ENCODE data around the gene COPS8.

Gene COPS8

DNA sequence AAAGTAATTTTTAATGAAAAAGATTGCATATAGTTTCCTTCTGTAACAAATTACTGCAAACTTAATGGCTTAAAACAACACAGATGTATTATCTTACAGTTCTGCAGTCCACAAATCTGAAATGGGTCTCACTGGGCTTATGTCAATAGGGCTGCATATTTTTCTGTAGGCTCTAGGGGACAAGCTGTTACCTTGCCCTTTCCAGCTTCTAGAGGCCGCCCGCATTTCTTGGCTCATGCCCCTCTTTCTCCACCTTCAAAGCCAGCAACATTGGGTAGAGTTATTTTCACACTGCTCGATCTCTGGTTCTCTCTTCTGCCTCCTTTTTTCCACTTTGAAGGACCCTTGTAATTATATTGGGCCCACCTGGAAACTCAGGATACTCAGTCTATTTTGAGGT lies 16.7 kb downstream of the COPS8 start:
- no peak for DNase-seq

DNA sequence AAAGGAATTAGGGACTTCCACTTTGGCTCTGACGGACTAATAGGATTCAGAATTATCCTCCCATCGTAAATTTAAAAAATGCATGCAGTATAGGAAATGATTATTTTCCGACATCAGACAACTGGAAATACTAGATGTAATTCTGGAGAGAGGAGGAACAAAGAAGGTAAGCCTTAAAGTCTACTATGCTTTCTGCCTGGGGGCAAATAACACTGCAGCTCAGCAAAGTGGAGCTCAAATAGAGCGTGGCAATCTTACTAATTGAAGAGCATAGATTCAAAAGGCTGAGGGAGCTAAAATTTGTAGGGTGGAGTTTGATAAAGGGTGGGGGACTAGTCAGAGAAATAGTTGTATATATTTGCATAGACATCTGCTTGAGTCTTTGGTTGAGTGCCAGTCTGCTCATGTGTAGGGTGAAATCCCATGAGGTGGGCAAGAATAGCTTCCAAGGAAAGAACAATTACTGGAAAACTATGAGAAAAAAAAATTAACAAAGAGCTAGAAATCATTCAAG lies 23.8 kb downstream of the COPS8 start:
- DNase-seq = no peak

DNA sequence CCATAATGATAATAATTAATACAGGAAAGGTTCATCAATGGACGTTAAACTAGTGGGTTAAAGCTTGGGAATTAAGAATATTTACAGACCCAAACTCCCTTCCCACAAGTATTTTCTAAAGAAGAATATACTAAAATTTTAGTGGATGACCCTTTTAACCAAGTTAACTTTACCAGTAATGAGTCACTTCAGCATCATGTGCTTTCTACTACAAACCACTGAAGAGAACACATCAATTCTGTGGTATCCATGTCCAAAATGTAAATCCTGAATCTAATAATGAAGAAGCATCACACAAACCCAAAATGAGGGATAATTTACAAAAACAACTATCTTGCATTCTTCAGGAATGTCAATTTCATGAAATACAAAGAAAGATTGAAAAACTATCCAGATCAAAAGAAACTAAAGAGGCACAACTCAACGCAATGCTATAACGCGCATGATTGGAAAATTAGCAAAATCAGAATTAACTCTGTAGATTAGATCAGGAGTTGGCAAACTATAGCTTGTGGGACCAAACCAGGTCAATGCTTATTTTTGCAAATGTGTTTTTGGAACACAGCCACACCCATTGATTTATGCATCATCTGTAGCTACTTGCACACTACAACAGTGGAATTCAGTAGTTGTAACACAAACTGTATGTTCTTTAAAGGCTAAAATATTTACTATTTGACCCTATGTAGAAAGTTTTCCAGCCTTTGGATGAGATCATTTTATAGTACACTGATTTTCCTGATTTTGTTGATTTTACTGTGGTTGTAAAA lies 27.5 kb downstream of the COPS8 start:
- DNase-seq = no peak

DNA sequence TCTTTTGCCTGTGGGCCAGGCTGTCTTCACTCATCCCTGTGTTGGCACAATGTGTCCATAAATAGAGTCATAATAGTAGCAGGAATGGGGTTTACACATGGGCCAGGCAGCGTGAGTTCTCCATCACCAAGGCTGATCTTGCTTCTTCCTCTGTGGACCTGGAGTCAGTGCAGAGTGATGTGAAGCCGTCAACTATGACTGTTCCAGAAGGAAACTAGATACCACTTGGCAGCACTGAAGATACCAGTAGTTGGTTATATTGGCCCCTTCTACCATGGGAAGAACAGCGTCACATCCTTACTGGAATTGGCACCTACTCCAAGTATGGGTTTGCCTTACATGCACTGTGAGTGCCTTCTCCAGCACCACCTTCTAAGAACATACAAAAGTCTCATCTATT lies 30.2 kb downstream of the COPS8 start:
- no peak for DNase-seq

DNA sequence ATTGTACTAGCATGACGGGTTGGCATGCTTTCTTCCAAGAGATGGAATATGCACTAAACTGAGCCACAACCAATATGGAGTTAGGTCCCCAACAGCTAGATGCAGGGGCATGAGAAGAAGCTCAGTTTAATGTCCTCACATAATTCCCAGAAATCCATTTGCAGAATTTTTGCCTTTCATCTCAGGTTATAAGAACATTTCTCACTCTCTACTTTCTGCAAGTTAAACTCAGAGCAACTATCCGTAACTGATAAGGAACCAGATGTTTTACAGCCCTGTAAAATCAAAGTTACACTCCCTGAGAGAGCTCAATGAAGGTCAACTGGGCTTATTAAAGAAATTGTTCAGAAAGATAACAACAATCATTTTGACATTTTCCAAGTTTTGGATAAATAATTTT lies 30.7 kb downstream of the COPS8 start:
- no peak for DNase-seq

DNA sequence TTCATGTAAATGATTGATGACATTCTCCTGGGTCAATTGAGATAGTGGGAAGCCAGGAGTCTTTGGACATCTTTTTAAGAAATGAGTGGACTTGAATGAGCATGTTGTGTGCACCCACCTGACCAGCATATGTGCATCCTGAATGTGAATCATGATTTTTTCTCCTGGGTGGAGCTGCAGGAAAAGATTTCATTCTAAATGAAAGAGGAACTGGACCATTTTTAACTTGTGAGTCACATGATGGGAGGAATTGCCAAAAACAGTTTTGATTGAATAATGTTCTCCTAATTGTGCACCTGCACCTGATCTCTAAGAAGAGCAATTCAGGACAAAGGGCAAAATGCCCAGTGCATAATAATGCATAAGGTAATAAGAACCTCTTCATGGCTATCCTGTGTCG lies 32.3 kb downstream of the COPS8 start:
- DNase-seq = no peak

DNA sequence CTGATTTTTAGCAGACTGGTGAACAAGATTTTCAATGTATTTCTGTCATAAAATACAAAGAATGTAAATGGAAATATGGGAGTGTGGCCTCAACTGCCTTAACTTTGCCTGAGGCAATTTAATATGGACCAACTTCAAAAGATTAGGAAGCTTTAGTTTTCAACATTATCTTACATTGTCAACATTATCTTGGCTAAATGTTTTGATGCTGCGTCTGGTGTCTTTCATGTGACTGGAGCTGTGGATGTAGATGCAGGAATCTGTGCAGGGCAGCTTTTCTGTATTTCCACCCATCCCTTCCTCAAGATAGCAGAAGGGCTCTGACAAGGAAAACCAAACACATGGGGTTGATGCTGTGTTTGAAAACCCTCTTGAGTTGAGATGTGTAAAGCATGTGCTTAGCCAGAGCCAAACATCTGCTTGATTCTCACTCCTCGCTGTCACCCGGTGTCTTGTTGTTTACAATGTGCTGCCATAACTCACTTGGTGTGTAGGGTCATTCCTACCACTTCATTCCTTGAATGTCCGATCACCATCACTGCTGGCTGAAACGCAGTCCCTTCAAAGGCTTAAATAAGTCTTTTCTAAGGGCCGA lies 33.0 kb downstream of the COPS8 start:
- no peak for DNase-seq

DNA sequence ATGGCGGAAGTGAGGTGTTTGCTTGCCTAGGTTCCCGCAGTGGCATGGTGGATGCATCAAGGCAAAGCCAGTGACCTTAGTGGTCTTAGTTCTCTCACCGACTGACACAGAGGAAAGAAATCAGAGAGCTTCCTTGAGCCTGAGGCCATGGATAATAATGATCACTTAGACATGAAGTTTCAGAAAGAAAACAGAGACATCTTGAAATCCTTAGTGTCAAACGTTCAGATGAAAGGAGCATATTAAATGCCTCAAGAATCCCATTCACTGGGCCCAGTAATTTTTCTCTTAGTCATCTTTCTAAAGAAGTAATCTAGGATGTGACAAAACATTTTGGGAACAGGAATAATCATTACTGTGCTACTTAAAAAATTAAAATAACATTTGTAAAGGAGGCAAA lies 35.2 kb downstream of the COPS8 start:
- no peak for DNase-seq

DNA sequence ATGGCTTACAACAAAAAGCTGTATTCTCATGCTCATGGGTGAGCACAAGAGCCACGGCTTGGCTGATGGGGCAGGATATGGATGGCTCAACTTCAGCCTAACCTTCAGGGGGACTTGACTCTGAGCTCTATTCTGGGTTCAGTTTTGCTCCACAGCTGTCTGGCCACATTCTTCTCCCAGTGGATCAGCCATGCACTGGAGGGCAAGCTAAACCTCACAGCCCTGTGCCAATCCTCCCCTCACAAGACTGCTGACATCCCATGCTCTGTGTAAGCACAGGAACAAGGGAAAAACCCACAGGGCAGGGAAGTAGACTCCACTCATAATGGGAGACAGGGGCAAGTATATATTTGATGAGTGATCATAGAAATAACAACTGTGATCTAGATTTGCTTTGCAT lies 35.6 kb downstream of the COPS8 start:
- DNase-seq = no peak

DNA sequence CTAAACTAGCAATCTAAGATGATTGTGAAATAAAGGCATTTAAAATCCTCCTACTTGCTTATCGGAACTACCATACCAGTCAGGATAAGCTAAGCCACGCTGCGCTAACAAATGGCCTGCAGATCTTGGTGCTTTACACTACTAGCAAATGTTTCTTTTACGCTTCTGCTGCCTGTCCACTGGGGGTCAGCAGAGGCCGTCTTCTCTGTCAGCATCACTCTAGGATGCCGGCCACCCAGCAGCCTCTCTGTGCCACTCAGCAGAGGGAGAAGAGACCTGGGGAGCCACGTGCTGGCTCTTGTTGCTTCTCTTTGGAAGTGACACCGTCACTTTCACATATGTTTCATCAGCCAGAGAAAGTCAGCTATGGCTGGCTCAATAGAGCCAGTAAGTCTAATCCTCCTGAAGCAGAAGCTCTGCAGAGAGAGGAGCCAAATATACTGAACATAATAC lies 36.6 kb downstream of the COPS8 start:
- no peak for DNase-seq

DNA sequence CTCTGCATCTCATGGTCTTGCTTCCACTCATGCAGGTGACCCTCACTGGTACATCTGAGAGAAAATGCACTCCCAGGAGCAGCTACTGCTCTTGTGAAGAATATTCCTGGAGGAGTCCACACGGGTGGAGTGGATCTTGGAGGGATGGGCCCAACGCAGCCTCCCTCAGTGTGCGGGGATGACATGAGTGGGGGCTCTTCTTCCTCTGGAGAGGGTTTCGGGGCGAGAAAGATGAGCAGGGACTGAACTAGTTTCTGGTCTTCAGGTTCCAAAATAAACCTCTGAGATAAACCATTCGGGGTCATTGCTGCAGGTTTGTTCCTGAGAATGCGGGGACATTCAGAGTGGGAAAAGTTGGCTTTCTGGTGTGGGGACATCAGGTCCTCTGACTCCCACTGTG lies 39.1 kb downstream of the COPS8 start:
- DNase-seq = no peak

DNA sequence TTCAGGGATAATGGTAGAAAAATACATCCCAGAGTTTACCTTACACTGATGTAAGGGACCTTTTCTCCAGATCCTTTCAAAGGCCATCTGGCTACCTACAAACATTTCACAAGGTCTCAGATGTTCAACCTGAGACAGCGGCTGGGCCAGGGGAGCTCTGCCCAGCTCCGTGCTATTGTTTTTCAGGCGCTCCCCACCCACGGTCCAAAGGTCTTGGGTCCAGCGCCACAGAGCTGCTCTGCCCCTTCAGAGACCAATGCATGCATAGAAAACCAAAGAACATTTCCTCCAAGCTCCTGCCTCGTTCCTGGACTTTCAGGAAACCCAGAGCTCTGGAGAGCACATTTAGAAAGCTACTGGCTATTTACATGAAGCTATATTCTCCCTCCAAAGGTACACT lies 40.3 kb downstream of the COPS8 start:
- DNase-seq = no peak

DNA sequence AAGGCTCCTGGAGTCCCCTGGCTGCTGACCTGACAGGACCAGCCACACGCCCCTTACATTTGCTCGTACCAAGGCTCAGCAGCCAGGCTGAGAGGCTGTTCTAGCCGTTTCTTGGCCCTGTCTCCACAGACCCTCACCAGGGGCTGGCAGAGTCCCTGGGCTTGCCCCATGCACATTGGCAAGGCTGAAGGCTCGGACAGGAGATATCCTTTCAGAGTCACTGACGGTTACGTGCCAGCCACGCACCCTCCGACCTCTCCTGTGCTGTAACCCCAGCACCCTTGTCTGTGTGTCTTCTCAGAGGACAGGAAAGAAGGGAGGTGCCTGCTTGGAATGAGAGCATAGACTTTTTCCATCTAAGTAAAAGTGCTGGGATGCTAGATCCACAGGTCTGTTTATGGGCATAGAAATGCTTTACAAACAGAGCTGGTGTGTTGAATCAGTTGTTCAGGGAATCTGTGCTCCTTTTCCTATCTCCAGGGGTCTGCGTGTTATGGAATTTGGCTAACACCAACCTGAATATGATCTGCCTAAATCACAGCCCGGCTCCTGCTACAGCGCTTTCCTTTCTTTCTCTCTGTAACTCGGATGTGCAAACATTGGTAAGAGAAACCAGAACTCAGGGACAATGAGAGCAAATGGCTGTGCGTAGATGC lies 41.0 kb downstream of the COPS8 start:
- no peak for DNase-seq

DNA sequence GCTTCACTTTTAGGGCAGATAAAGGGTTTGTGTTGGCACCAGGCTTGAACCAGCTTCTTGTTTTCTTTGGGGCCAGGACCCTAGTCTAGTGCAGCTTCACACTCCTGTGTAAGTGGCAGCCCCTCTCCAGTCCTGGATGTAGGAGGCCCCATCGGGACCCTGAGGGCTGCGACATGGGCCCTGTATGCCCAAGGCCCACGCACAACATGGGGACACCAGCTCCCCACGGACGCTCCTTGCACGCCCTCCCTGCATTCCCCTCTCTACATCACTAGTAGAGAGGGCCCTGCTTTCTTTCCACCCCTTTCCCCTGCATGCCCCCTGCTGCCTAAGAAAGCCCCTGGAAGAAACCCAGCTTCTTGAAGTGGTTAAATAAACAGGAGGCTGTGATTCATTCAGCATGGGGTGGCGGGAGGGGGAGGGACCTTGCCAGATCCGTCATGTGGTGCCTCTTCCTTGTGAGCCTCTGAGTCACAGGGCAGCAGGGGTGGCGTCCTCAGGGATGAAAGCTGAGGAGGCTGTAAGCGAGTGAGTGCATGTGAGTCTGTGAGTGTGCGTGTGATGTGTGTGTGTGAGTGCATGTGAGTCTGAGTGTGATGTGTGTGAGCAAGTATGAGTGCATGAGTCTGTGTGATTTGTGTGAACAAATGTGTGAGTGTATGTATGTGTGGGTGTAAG lies 42.5 kb downstream of the COPS8 start:
- DNase-seq = no peak

DNA sequence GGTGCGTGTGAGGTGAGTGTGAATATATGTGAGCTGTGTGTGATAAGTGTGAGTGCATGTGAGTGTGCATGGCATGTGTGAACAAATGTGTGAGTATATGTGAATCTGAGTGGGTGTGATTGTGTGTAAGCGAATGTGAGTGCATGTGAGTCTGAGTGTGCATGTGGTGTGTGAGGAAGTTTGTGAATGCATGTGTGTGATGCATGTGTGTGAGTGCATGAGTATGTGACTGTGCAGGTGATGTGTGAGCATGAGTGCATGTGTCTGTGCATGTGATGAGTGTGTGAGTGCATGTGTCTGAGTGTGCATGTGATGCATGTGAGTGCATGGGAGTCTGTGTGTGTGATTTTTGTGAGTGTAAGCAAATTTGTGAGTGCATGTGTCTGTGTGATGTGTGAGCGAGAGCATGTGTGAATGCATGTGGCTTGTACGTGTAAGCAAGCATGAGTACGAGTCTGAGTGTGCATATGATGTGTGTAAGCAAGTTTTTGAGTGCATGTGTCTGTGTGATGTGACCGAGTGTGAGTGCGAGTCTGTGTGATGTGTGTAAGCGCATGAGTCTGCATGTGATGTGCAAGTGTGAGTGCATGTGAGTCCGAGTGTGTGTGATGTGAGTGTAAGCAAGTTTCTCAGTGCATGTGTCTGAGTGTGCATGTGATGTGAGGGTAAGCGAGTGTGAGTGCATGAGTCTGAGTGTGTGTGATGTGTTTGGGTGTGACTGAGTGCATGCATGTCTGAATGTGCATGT lies 43.3 kb downstream of the COPS8 start:
- DNase-seq = no peak

DNA sequence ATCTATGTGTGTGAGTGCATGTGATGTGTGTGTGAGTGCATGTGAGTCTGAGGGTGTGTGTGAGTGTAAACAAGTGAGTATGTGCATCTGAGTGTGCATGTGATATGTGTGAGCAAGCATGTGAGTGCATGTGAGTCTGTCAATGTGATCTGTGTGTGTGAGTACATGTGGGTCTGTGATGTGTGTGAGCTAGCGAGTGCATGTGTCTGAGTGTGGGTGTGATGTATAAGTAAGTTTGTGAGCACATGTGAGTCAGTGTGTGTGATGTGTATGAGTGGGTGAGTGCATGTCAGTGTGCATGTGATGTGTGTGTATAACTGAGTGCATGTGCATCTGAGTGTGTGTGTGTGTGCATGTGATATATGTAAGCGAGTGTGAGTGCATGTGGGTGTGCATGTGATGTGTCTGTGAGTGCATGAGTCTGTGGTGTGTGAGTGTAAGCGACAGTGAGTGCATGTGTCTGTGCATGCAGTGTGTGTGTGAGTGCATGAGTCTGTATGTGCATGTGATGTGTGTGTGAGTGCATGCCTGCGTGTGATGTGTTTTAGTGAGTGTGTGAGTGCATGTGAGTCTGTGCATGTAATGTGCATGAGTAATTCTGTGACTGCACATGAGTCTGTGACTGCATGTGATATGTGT lies 44.1 kb downstream of the COPS8 start:
- no peak for DNase-seq

DNA sequence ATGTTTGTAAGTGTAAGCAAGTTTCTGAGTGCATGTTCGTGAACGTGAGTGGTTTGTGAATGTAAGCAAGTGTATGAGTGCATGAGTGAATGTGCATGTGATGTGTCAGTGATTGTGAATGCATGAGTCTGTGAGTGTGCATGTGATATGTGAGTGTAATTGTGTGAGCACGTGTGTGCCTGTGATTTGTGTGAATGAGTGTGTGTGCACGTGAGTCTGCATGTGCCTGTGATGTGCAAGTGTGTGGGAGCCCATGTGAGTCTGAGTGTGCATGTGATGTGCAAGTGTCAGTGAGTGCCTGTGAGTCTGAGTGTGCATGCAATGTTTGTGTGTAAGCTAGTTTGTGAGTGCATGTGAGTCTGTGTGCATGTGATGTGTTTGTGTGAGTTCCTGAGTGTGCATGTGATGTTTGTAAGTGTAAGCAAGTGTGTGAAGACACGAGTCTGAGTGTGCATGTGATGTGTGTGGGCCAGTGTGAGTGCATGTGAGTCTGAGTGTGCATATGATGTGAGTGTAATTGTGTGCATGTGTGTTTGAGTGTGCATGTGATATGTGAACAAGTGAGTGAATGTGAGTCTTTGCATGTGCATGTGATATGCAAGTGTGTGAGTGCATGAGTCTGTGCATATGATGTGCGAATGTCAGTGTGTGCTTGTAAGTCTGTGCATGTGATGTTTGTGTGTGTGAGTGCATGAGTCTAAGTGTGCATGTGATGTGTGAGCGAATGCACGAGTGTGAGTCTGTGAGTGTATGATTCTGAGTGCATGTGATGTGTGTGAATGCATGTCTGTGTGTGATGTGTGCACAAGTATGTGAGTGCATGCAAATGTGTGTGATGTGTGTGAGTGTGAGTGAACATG lies 45.1 kb downstream of the COPS8 start:
- DNase-seq = no peak

DNA sequence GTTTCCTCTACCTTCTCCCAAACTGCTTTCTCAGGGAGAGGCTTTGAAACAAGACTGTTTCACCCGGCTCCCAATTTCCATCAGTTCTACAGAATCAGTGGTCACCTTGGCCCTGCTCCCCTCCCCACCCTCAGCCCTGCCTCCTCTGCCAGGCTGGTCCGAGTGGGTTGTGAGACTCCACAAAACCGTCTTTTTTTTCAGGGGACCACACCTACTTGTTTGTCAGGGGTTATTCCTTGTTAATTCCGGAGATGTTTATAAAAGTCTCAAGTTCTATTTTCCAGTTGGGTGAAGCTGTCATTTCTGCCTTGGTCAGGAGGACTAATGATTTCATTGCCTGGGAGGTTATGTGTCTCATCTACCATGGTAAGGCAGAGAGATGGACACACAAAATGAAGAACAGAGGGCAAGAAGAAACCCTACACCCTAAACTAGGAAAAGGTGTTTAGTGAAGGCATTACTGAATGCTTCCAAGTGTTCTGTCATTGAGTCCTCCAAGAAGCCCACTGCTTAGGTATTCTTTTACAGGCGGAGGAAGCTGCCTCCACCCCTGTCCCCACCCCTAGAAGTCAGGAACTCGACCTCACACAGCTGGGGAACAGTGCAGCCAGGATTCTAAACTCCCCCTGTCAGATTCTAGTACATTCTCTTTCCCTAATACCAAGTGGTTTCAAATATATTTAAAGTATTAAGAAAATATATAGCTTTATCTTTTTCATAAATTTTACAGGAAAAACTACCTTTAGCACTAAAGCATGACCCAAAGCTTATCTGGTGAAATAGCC lies 46.3 kb downstream of the COPS8 start:
- DNase-seq = no peak

DNA sequence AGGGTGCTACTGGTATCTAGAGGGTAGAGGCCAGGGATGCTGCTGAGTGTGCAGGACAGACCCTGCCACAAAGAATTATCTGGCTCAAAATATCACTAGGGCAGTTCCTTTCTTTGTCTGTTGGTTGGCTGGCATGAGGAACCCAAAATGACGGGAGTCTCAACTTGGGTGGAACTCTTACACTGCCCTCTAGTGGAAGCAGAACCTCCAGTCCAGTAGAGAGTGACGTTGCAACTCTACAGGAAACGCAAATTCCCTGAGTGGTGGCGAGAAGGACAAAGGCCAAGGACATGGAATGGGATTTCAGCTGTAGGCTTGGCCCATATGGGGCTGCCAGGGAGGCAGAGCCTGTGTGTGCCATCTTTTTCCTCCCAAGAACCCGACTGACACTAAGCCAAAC lies 47.1 kb downstream of the COPS8 start:
- no peak for DNase-seq

Data from NCI-H187 (cell line).